Fibroblast of villous mesenchyme (primary cell): ENCODE measurements around the gene SPOUT1. TPM values are rescaled to one million over a fixed set of nuclear protein-coding genes. Genes with fewer than 3 reads are reported as not detected.

Source experiments
- DNase-seq: peaks from one replicate; pipeline ENCODE4 v3.0.0-alpha.2; 2010; ENCODE audit warnings: low read depth
- H3K4me3 ChIP-seq: 2 replicates; pipeline ENCODE4 v1.5.1; 2011; ENCODE audit warnings: low read depth, mild to moderate bottlenecking, low read length
- CTCF ChIP-seq: IDR thresholded peaks from 2 replicates; pipeline ENCODE4 v1.5.1; 2012; ENCODE audit warnings: low read depth, mild to moderate bottlenecking, low read length; ENCODE audit not compliant: insufficient read depth
- total RNA-seq: library from RNA; depleted of rRNA; stranded (reverse); fragments of >200 nt; gene quantifications from 2 replicates; pipeline ENCODE4 v1.2.3, GENCODE V29; 2012

Gene SPOUT1
- total RNA-seq, 1 donor: 11.7 TPM

- TF ChIP-seq CTCF: no peak
- no peak for DNase-seq
- H3K4me3 ChIP-seq: peak overlapping the region; percentile 80
Observed at GRCh38 chr9:128828719-128829452, 708 bp downstream of the SPOUT1 start.

GRCh38 chr9:128828267-128828666, 1.3 kb downstream of the SPOUT1 start:
- TF ChIP-seq CTCF: no peak
- DNase-seq: no peak
- H3K4me3 ChIP-seq: no peak overlapping the region

DNA sequence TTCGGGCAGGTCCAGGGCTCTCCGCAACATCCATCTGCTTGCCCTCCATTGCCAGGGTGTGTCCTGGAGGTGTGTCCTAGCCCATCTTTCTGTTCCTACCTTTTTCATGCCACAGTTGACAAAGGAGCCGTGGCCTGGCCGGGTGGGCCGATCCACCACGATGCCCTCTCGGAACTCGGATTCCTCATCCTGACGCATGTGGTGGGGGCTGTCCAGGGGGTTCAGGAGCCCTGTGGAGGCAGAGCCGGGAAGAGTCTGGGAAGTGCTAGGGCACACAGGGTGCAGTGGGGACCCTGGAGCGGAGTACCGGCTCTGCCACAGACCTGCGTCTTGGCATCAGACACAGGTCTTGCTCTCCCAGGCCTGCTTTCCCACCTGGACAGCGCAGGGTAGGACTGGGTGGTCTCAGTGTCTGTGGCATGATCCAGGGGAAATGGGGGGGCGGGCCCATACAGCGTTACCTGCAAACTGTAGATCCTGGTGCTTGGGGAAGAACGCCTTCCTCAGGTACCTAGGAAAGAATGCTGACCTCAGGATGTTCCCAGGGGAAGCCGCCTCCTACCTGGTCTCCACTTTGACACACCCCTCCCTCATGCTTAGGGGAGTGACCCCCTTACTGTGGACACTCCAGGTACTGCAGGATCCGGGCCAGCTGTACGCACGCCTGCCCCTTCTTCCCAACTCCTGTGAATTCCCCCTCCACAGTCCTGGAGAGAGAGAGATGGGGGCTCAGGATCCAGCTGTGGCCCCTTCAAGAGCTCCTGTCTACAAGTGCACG, 3.5 kb downstream of the SPOUT1 start:
- TF ChIP-seq CTCF: no peak
- no peak overlapping the region for H3K4me3 ChIP-seq
- no peak for DNase-seq

DNA sequence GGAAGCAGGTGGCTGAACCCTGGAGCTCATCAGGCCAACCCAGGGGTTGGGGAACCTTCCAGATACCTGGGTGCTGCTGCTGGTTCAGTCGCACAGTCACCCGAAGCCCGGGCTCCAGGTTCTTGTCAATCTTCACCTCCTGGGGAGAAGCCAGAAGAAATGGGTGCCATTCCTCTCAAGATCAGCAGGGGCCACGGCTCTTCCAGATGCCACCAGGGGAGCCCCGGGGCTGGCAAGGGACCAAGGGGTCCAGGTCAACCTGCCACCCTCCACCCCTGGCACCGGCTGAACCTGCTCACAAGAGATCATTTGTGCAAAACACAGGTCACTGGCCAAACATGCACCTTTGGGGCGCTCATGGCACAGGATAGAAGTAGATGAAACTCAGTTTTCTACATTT, 4.7 kb downstream of the SPOUT1 start:
- no peak overlapping the region for H3K4me3 ChIP-seq
- no peak for TF ChIP-seq CTCF
- DNase-seq: no peak

- no peak overlapping the region for H3K4me3 ChIP-seq
- no peak for DNase-seq
- TF ChIP-seq CTCF: no peak
Observed at GRCh38 chr9:128823903-128824406, 5.6 kb downstream of the SPOUT1 start.

DNA sequence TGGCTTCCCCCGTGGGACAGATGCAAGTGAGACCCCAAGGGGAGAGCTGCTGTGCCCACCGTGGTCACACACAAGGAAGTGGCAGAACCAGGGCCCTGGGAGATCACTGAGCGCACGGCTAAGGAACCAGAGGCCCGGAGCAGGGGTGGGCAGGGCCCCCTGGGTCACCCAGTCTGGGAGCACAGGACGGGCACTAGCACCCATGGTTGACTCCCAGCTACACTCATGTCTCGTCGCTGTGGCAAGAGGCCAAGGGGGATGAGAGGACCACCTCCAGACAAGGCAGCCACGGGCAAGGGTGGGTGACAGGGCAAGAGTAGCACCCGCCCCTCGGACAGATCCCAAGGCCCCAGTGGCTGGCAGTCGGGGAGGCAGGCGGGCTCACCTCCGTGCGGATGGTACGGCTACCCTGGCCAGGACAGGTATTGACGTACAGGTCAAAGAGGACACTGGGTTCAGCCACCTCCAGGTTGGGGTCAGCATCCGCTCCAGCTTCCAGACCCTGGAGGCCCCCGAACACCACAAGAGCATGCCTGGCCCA, 6.2 kb downstream of the SPOUT1 start:
- DNase-seq: no peak
- no peak overlapping the region for H3K4me3 ChIP-seq
- TF ChIP-seq CTCF: no peak
